MM.1S (cell line): ENCODE results near the gene TRIM45.
A peak's percentile ranks its signal among the peaks of the same experiment; 100 is the strongest.

Experiments used
- DNase-seq: peaks from one replicate; pipeline ENCODE4 v3.0.0-alpha.2; 2015
- H2AFZ ChIP-seq: fragments of 300-600 bp; sonication (generic); 2 replicates; pipeline ENCODE4 v1.6.0; 2016; ENCODE audit warnings: antibody characterized with exemption, low read length
- H3F3A ChIP-seq: fragments of 300-600 bp; sonication (generic); 2 replicates; pipeline ENCODE4 v1.6.1; 2016; ENCODE audit warnings: mild to moderate bottlenecking, antibody characterized with exemption, low read length, moderate library complexity, mixed read lengths; ENCODE audit not compliant: insufficient read depth
- H3K27ac ChIP-seq: fragments of 300-600 bp; sonication (generic); 2 replicates; pipeline ENCODE4 v1.5.1; 2016; ENCODE audit warnings: mild to moderate bottlenecking, low read length
- H3K27me3 ChIP-seq: fragments of 300-600 bp; sonication (generic); replicated peaks from 2 replicates; pipeline ENCODE4 v1.6.0; 2016; ENCODE audit warnings: low read length; ENCODE audit not compliant: insufficient read depth
- H3K36me3 ChIP-seq: fragments of 300-600 bp; sonication (generic); replicated peaks from 2 replicates; pipeline ENCODE4 v1.6.1; 2016; ENCODE audit warnings: mild to moderate bottlenecking, low read length, mixed read lengths; ENCODE audit not compliant: insufficient read depth
- H3K4me1 ChIP-seq: fragments of 300-600 bp; sonication (generic); 2 replicates; pipeline ENCODE4 v1.6.1; 2016; ENCODE audit warnings: low read length, mixed read lengths
- H3K4me2 ChIP-seq: fragments of 300-600 bp; sonication (generic); 2 replicates; pipeline ENCODE4 v1.6.0; 2016; ENCODE audit warnings: low read depth, low read length
- H3K4me3 ChIP-seq: fragments of 300-600 bp; sonication (generic); 2 replicates; pipeline ENCODE4 v1.5.1; 2016; ENCODE audit warnings: low read length, mixed read lengths
- H3K79me2 ChIP-seq: fragments of 300-600 bp; sonication (generic); 2 replicates; pipeline ENCODE4 v1.6.1; 2016; ENCODE audit warnings: mixed run types, low read length, mixed read lengths
- H3K9ac ChIP-seq: fragments of 300-600 bp; sonication (generic); 2 replicates; pipeline ENCODE4 v1.6.1; 2016; ENCODE audit warnings: low read length, mixed read lengths
- H3K9me2 ChIP-seq: fragments of 300-600 bp; sonication (generic); replicated peaks from 2 replicates; pipeline ENCODE4 v1.6.1; 2016; ENCODE audit warnings: mild to moderate bottlenecking, low read length, mixed read lengths; ENCODE audit not compliant: insufficient read depth
- H3K9me3 ChIP-seq: fragments of 300-600 bp; sonication (generic); replicated peaks from 2 replicates; pipeline ENCODE4 v1.6.1; 2016; ENCODE audit warnings: mild to moderate bottlenecking, low read length, mixed read lengths; ENCODE audit not compliant: insufficient read depth
- H4K20me1 ChIP-seq: fragments of 300-600 bp; sonication (generic); 2 replicates; pipeline ENCODE4 v1.6.1; 2016; ENCODE audit warnings: mild to moderate bottlenecking, low read length, moderate library complexity, mixed read lengths; ENCODE audit not compliant: insufficient read depth
- EZH2 ChIP-seq: fragments of 300-600 bp; sonication (generic); optimal IDR thresholded peaks from 2 replicates; pipeline ENCODE3; 2017; ENCODE audit warnings: low read depth, mild to moderate bottlenecking, antibody characterized with exemption, low read length, mixed read lengths
- EZH2phosphoT487 ChIP-seq: fragments of 300-600 bp; sonication (generic); IDR thresholded peaks from 2 replicates; pipeline ENCODE4 v1.6.1; 2018; ENCODE audit warnings: antibody characterized with exemption, low read length
- TF ChIP-seq, protein P1 (sequence below): fragments of 300-600 bp; sonication (generic); IDR thresholded peaks from 2 replicates; pipeline ENCODE4 v1.5.1; 2016; ENCODE audit warnings: antibody characterized with exemption, low read length, mixed read lengths

Gene TRIM45

DNA sequence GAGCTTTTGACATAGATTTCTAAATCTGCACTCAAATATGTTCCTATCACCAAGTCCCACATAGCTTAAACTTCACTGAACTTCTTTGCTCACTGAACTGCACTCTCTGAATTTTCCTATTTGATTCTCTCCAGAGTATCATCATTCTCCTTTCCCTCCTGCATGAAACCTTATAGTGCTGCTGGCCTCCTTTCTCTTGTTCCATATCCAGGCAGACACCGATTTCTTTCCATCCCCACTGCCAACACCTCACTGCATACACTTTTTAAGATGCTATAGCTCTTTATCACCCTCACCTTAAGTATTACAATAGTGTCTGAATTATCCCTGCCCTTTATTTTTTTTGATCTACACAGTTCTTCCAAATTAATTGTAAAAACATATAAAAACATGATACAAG is 3.1 kb upstream of the TRIM45 start:
- no peaks in the 10 kb centered on the region for H3F3A ChIP-seq
- no peak overlapping the region for H2AFZ ChIP-seq
- H3K4me2 ChIP-seq, result no peak overlapping the region
- H3K27ac ChIP-seq, result no peak overlapping the region
- no peak overlapping the region for H3K9ac ChIP-seq
- no peak overlapping the region for H3K4me3 ChIP-seq
- no peaks in the 10 kb centered on the region for H3K9me3 ChIP-seq
- no peak for DNase-seq
- no peaks in the 10 kb centered on the region for H3K27me3 ChIP-seq
- no peaks in the 10 kb centered on the region for H3K79me2 ChIP-seq
- no peaks in the 10 kb centered on the region for H4K20me1 ChIP-seq
- no peaks in the 10 kb centered on the region for H3K4me1 ChIP-seq
- no peak for TF ChIP-seq EZH2phosphoT487
- TF ChIP-seq, protein P1, sequence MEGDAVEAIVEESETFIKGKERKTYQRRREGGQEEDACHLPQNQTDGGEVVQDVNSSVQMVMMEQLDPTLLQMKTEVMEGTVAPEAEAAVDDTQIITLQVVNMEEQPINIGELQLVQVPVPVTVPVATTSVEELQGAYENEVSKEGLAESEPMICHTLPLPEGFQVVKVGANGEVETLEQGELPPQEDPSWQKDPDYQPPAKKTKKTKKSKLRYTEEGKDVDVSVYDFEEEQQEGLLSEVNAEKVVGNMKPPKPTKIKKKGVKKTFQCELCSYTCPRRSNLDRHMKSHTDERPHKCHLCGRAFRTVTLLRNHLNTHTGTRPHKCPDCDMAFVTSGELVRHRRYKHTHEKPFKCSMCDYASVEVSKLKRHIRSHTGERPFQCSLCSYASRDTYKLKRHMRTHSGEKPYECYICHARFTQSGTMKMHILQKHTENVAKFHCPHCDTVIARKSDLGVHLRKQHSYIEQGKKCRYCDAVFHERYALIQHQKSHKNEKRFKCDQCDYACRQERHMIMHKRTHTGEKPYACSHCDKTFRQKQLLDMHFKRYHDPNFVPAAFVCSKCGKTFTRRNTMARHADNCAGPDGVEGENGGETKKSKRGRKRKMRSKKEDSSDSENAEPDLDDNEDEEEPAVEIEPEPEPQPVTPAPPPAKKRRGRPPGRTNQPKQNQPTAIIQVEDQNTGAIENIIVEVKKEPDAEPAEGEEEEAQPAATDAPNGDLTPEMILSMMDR, result no peak
- H3K9me2 ChIP-seq, result no peaks in the 10 kb centered on the region
- no peaks in the 10 kb centered on the region for H3K36me3 ChIP-seq

DNA sequence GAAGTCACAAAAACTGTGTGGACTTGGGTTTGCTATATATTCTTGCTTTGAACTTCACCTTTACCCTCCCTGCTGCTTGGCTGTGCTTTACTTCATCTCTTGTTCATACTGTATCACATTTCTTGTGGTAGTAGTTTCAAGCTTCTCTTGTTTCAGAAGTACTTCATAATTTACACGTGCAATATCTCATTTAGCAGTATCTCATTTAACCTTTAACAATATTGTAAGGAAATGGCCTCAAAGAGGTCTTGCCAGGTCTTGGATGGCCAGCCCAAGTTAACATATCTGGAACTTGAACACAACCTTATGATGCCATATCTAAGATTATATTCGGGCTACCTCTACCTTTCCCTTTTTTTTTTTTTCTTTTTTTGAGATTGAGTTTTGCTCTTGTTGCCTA is 1.7 kb upstream of the TRIM45 start:
- Histone ChIP-seq H3K4me3 (no peak overlapping the region), H3K9ac (no peak overlapping the region), H3K4me1 (no peaks in the 10 kb centered on the region), H3K9me3 (no peaks in the 10 kb centered on the region), H3K4me2 (no peak overlapping the region), H3K27me3 (no peaks in the 10 kb centered on the region), H3K79me2 (no peaks in the 10 kb centered on the region), H3K36me3 (no peaks in the 10 kb centered on the region), H3F3A (no peaks in the 10 kb centered on the region), H3K9me2 (no peaks in the 10 kb centered on the region), H2AFZ (no peak overlapping the region), H3K27ac (no peak overlapping the region), H4K20me1 (no peaks in the 10 kb centered on the region)
- TF ChIP-seq EZH2phosphoT487 (no peak), EZH2 (no peak)
- TF ChIP-seq, protein P1, result no peak
- DNase-seq, result no peak

DNA sequence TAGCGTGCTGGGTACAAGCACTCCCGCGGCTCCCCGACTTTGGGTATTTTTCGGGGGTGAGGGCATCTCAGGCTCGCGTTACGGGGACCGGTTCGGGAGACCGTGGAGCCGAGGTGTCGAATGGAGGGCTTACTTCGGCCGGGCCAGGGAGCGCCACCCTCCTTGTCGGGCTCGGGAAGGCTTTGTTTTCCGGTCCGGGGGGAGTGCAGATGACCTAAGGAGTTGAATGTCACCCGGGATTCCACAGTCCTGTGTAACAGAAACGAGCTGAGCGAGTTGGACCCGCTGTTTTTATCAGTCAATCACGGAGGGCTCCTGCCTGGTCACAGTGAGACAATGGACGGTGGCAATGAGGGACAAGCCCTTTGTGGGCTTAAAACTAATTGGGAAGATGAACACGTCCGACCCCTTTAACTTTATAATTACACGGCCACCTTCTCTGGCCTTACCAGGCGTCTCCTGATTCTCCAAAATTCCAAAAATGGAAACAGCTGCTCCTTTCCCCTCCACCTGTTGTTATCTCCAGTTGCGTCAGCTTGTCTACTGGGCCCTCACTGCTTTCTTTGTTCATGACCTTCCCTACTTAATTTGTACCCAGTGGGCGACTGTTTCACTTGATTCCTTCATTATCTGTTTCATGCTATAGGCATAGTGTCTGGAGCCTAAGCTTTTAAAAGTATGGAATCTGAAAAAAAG is 929 bp upstream of the TRIM45 start:
- no peaks in the 10 kb centered on the region for H3K9me2 ChIP-seq
- no peaks in the 10 kb centered on the region for H3K36me3 ChIP-seq
- TF ChIP-seq, protein P1, result no peak
- no peak for TF ChIP-seq EZH2phosphoT487
- no peak for TF ChIP-seq EZH2
- peak overlapping the region; percentile 37; the same call in 1 of the 2 replicates for H3K4me2 ChIP-seq
- no peaks in the 10 kb centered on the region for H3K9me3 ChIP-seq
- H3K9ac ChIP-seq, result no peak overlapping the region; the same call in 1 of the 2 replicates
- no peaks in the 10 kb centered on the region for H3K27me3 ChIP-seq
- H2AFZ ChIP-seq, result peak overlapping the region; percentile 74
- H3F3A ChIP-seq, result no peaks in the 10 kb centered on the region
- no peaks in the 10 kb centered on the region for H4K20me1 ChIP-seq
- no peaks in the 10 kb centered on the region for H3K4me1 ChIP-seq
- no peak overlapping the region for H3K27ac ChIP-seq
- H3K79me2 ChIP-seq, result no peaks in the 10 kb centered on the region
- H3K4me3 ChIP-seq, result peak overlapping the region; percentile 77
- DNase-seq, result no peak
